Lung (tissue), 12 donors: ENCODE measurements around the gene TP63. TPM values are rescaled to one million over a fixed set of nuclear protein-coding genes. Genes with fewer than 3 reads are reported as not detected.
A peak's percentile ranks its signal among the peaks of the same experiment; 100 is the strongest.

Source experiments
- ATAC-seq: fragments of 200-7000 bp; cut with Tn5 transposase; one replicate; pipeline ENCODE4 v1.9.1; 2020; ENCODE audit warnings: moderate number of reproducible peaks; ENCODE audit not compliant: insufficient read depth, low FRiP score
- DNase-seq, 3 donors: peaks; one replicate each; pipeline ENCODE4 v3.0.0-alpha.2; 2013 to 2017
- H3K27ac ChIP-seq, 2 donors: one replicate each; pipeline ENCODE4 v1.5.1; 2013; ENCODE audit warnings: mild to moderate bottlenecking in 2 of 2, moderate library complexity in 2 of 2, control low read depth in 1 of 2, inconsistent platforms in 1 of 2, low read depth in 1 of 2, low read length in 1 of 2
- H3K27me3 ChIP-seq, 3 donors: one replicate each; pipeline ENCODE4 v1.5.1; 2013; ENCODE audit warnings: low read length in 2 of 3; ENCODE audit not compliant: control insufficient read depth in 3 of 3, insufficient read depth in 3 of 3
- H3K36me3 ChIP-seq, 4 donors: one replicate each; pipeline ENCODE4 v1.5.1; 2013; ENCODE audit warnings: low read length in 4 of 4, mild to moderate bottlenecking in 1 of 4, moderate library complexity in 1 of 4; ENCODE audit not compliant: control insufficient read depth in 4 of 4, insufficient read depth in 4 of 4
- H3K4me1 ChIP-seq, 5 donors: one replicate each; pipeline ENCODE4 v1.5.1; 2013; ENCODE audit warnings: low read length in 5 of 5, mild to moderate bottlenecking in 2 of 5, moderate library complexity in 1 of 5; ENCODE audit not compliant: control insufficient read depth in 5 of 5, insufficient read depth in 5 of 5
- H3K4me3 ChIP-seq: one replicate; pipeline ENCODE4 v1.5.1; 2013; ENCODE audit warnings: mild to moderate bottlenecking, control low read depth, moderate library complexity
- H3K9ac ChIP-seq, 2 donors: one replicate each; pipeline ENCODE4 v1.5.1; 2013; ENCODE audit warnings: low read length in 2 of 2, control low read depth in 1 of 2; ENCODE audit not compliant: insufficient read depth in 1 of 2
- H3K9me3 ChIP-seq, 4 donors: one replicate each; pipeline ENCODE4 v1.5.1; 2013; ENCODE audit warnings: low read length in 3 of 4, mild to moderate bottlenecking in 1 of 4, moderate library complexity in 1 of 4; ENCODE audit not compliant: control insufficient read depth in 4 of 4, insufficient read depth in 3 of 4
- WGBS, 2 donors: extraction: QIAGEN DNeasy Blood & Tissue Kit; methylation state at CpG; one replicate each; pipeline ENCODE4 v1.1.7; 2013; 5-methylcytosine and 5-hydroxymethylcytosine counted together
- polyA plus RNA-seq, 2 donors: library from polyadenylated mRNA; stranded (reverse); fragments of 200-250 nt; gene quantifications; one replicate each; pipeline ENCODE4 v1.2.1, GENCODE V29; 2013
- total RNA-seq, 2 donors: library from RNA; depleted of rRNA in 1 of 2; stranded (reverse); fragments of >200 nt in 1 of 2; gene quantifications; one replicate each; pipeline ENCODE4 v1.2.1, GENCODE V29; 2014 to 2021
- TF ChIP-seq, protein P1 (sequence below): IDR thresholded peaks from 2 replicates; pipeline ENCODE4 v1.5.1; 2012; ENCODE audit warnings: mild to moderate bottlenecking; ENCODE audit errors: control extremely low read depth, extremely low read depth
- donor health status: control.
- donor health status: control.
- donor health status: Bipolar disorder and iron deficiency.
- donor health status: healthy.
- donor health status: DM: yes; HTN: yes; CAD: no.

The TP63 gene
- total and polyA plus RNA-seq, 4 donors = 1.1 to 12.3 (median 2.7) TPM

DNA sequence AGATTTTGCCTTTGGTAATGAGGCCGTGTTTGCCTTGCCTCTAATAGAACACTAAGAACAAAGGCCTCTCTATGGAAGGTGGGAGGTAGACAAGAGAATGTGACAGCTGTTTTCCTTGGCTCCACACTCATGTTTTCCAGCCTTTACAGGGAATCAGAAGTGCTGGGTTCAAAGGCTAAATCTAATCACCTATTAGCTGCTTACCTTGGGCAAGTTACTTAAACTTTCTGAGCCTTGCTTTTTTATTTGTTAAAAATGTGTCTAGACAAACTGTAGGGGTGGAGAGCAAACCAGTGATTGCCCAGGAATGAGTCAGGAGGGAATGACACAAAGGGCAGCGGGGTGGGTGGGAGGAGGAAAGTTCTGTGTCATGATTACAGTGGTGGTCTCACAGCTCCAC lies 310.5 kb downstream of the TP63 start:
- H3K4me3 ChIP-seq = no peak overlapping the region
- DNase-seq (no peak), ATAC-seq (no peak)
- H3K9ac ChIP-seq = no peak overlapping the region
- no peaks in the 10 kb centered on the region for H3K36me3 ChIP-seq
- H3K27ac ChIP-seq = no peak overlapping the region
- no peaks in the 10 kb centered on the region for H3K27me3 ChIP-seq
- TF ChIP-seq, protein P1, sequence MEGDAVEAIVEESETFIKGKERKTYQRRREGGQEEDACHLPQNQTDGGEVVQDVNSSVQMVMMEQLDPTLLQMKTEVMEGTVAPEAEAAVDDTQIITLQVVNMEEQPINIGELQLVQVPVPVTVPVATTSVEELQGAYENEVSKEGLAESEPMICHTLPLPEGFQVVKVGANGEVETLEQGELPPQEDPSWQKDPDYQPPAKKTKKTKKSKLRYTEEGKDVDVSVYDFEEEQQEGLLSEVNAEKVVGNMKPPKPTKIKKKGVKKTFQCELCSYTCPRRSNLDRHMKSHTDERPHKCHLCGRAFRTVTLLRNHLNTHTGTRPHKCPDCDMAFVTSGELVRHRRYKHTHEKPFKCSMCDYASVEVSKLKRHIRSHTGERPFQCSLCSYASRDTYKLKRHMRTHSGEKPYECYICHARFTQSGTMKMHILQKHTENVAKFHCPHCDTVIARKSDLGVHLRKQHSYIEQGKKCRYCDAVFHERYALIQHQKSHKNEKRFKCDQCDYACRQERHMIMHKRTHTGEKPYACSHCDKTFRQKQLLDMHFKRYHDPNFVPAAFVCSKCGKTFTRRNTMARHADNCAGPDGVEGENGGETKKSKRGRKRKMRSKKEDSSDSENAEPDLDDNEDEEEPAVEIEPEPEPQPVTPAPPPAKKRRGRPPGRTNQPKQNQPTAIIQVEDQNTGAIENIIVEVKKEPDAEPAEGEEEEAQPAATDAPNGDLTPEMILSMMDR = no peak
- no peaks in the 10 kb centered on the region for H3K9me3 ChIP-seq
- WGBS, 2 donors = 73 to 83% methylated on average over 2 of the region's 2 CpGs
- no peaks in the 10 kb centered on the region for H3K4me1 ChIP-seq

DNA sequence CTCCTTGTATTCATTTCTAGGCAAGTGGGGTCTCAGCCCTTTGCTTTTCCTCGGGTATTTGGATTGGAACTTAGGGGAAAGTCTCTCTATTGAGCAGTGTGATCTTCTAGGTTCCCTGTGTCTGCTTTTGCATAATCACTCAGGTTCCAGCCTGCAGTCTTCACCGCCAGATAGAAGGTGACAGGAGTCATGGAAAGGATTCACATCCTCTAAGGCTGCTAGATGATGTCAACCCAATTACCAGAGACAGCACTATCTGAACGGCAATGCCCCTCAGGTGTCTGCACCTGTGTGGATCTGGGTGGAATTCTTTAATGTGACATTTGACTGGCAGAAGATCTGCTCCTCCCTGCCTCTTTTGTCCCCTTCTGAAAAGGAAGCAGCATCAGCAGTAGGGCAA lies 311.8 kb downstream of the TP63 start:
- Histone ChIP-seq H3K36me3 (no peaks in the 10 kb centered on the region), H3K27me3 (no peaks in the 10 kb centered on the region), H3K4me1 (no peaks in the 10 kb centered on the region), H3K9me3 (no peaks in the 10 kb centered on the region), H3K27ac (no peak overlapping the region), H3K4me3 (no peak overlapping the region), H3K9ac (no peak overlapping the region)
- DNase-seq (no peak), ATAC-seq (no peak)
- 94% methylated on average over 3 of the region's 3 CpGs for WGBS, 2 donors
- TF ChIP-seq, protein P1 = no peak

DNA sequence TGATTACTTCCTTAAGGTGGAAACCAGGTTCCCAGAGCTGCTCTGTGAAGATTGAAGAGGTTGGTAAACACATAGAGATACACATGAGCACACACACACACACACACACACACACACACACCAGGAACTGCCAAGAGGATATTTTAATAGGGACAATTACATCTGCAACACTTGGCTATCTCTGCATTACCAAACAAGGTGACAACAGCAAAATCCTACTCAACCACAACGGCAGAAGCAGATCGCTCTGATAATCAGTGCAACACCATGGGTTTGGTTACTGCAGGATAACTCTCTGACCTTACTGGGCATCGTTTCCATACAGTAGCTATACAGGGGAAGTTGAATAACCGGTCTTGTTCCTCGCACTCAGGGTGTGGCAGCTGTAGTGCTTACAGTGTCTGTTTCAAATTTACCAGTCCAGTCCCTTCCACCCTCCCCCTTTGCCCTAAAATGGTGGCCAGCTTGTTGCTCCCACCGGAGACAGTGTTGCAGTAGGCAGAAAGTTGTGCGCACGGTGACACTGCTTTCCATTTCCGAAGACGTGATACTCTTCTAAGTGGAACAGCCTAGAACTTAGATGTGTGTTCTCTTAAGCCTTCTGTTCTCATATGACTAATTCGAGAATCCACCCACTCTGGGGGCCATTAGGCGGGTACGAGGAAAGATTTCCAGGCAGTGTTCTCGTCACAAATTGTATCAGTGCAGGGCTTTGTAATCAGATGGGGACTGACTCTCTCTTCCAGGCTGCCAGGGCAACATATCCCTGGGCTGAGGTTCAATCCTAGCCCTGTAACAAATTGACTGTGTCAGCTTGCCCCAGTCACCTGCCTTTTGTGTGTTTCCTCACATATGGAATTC lies 313.3 kb downstream of the TP63 start:
- no peak overlapping the region for H3K4me3 ChIP-seq
- WGBS, 2 donors = 82 to 86% methylated on average over 14 of the region's 14 CpGs
- ATAC-seq = no peak
- no peaks in the 10 kb centered on the region for H3K9me3 ChIP-seq
- no peak overlapping the region for H3K9ac ChIP-seq
- DNase-seq = peak in 1 of 3 donors; percentile 29
- H3K4me1 ChIP-seq = no peaks in the 10 kb centered on the region
- no peaks in the 10 kb centered on the region for H3K36me3 ChIP-seq
- H3K27ac ChIP-seq = no peak overlapping the region
- H3K27me3 ChIP-seq = no peaks in the 10 kb centered on the region
- TF ChIP-seq, protein P1 = no peak
